NCI-H1092 (cell line): Measurements from ENCODE around the gene KDSR.

Experiments used
- DNase-seq: peaks from one replicate; lab custom pipeline; 2025; lab: John Stamatoyannopoulos, UW

KDSR gene

DNA sequence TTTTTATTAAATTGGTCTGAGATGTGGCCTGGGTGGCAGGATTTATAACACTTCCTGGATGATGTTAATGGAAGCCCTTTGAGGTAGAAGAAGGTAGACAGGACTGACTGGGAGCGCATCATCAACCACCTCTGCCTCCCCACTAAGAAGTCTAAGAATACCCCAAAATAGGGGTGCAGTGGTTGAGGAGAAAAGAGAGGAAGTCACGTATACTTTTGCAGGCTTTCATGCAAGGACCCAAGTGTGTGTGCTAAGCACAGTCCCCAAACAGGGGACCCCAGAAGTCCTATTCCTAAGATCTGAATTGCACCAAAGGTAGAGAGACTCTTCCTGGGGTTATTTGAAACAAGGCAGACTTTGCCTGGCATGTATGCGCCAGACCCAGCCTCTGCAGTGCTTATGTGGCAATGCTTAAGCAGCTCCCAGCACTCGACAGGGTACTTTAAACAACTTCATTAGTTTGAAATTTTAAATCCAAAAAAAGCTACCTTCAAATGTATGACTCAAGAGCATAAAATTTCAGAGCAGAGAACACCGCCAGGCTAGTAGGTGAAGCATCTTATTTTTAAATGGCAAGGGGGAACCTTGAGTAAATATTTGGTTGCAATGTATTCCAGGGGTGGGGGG lies 82.7 kb downstream of the KDSR start:
- no peak for DNase-seq

DNA sequence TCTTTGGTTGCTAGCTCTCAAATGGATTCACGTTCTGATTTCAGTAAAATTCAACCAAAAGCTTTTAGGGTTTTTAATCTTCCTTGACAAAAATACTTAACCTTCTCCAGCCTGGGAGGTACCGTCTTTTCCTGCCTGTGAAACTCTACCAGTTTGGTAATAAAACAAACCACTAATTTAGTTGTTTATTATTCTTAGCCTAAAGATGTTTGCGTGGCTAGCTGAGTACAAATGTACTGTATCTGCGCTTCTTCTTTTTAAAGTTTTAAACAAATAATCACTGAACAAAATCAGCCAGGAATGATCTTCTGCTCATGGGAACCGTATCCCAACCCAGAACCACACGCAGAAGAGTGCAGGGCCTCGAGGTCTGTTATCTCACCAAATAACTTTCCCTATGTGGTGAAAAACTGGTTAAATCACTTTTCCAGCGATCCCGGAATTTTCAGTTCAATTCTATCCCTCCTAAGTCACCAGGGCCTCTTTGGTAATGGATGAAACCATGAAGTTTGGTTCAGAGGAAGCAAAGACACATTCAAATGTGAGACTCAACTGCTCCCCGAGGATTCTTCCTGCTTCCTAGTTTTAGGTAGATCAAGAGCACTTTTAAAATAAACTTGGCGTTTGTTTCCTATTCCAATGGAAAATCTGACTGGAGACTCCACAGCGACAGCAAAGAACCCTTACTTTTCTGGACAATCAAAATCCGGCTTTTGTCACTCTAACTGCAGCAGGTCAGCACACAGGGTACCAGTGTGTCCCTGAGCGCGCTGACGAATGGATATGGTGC lies 83.5 kb downstream of the KDSR start:
- no peak for DNase-seq

DNA sequence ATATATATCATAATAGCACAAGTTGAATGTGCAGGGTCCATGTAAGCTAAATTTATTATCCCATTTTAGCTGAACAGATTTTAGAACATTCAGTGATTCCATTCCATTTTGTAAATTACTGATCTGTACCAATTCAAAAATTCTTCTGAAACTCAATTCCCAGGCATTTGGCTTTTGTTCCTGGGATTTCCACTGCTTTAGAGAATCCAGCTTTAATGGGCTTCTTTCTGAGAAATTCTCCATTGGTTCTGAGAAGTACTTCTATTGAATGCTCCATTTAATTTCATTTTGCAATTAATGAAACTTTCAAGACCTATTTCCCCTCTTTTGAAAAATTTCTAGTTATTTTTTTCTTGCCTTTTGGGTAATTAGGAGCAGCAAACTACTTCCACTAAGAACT lies 84.2 kb downstream of the KDSR start:
- DNase-seq = no peak
